ENCODE results near the gene CDK15.

CDK15 gene

GRCh38 chr2:201880579-201880978 lies 74.2 kb downstream of the CDK15 start:
- DNase-seq: no peak

- no peak for DNase-seq
These were observed 74.8 kb downstream of the CDK15 start for GRCh38 chr2:201880993-201881611.

GRCh38 chr2:201881741-201882140 lies 75.4 kb downstream of the CDK15 start:
- DNase-seq: no peak

GRCh38 chr2:201882353-201883090 lies 76.2 kb downstream of the CDK15 start:
- DNase-seq: no peak

GRCh38 chr2:201883606-201884369 lies 77.5 kb downstream of the CDK15 start:
- no peak for DNase-seq

GRCh38 chr2:201886504-201886903 lies 80.2 kb downstream of the CDK15 start:
- no peak for DNase-seq

GRCh38 chr2:201887773-201888425 lies 81.6 kb downstream of the CDK15 start:
- no peak for DNase-seq

- no peak for DNase-seq
These were observed 82.1 kb downstream of the CDK15 start for GRCh38 chr2:201888426-201888800.

- peak; percentile 54 for DNase-seq
These were observed 84.1 kb downstream of the CDK15 start for GRCh38 chr2:201890453-201890852.

GRCh38 chr2:201891676-201892075 lies 85.3 kb downstream of the CDK15 start:
- DNase-seq: no peak

GRCh38 chr2:201892516-201892915 lies 86.2 kb downstream of the CDK15 start:
- DNase-seq: no peak

- DNase-seq: peak; percentile 14
These were observed 94.0 kb downstream of the CDK15 start for GRCh38 chr2:201900362-201900761.

- no peak for DNase-seq
These were observed 95.4 kb downstream of the CDK15 start for GRCh38 chr2:201901786-201902185.

- no peak for DNase-seq
These were observed 98.4 kb downstream of the CDK15 start for GRCh38 chr2:201904538-201905420.

GRCh38 chr2:201906777-201907562 lies 100.6 kb downstream of the CDK15 start:
- DNase-seq: no peak

- no peak for DNase-seq
These were observed 101.2 kb downstream of the CDK15 start for GRCh38 chr2:201907563-201907881.

- no peak for DNase-seq
These were observed 102.6 kb downstream of the CDK15 start for GRCh38 chr2:201908901-201909300.

- no peak for DNase-seq
These were observed 103.0 kb downstream of the CDK15 start for GRCh38 chr2:201909348-201909747.

GRCh38 chr2:201909961-201910361 lies 103.6 kb downstream of the CDK15 start:
- no peak for DNase-seq

GRCh38 chr2:201911372-201911771 lies 105.0 kb downstream of the CDK15 start:
- DNase-seq: no peak

- DNase-seq: peak; percentile 17
These were observed 106.9 kb downstream of the CDK15 start for GRCh38 chr2:201913201-201913600.

- peak; percentile 22 for DNase-seq
These were observed 109.1 kb downstream of the CDK15 start for GRCh38 chr2:201915446-201915845.

Data from DMS53 (cell line).